GM12878 (cell line): ENCODE measurements around the gene GTPBP10. TPM values are rescaled to one million over a fixed set of nuclear protein-coding genes. Genes with fewer than 3 reads are reported as not detected.

Experiments
- ATAC-seq: fragments of 200-7000 bp; cut with Tn5 transposase; 3 replicates; pipeline ENCODE4 v1.9.1; 2020; ENCODE audit warnings: mild to moderate bottlenecking, moderate library complexity
- BruUV-seq: library from RNA; stranded (reverse); fragments of 400-500 nt; replicated peaks from 2 replicates; lab custom pipeline; 2021; lab: Mats Ljungman, UMichigan
- CTCF ChIA-PET: fragments of 300-600 bp; sonication (Branson Sonifier 250); formaldehyde crosslinking; extraction: SDS; loops from one replicate; lab custom pipeline; 2021; ENCODE audit warnings: inconsistent platforms; lab: Yijun Ruan, JAX
- POLR2A ChIA-PET: fragments of 350-600 bp; formaldehyde crosslinking; extraction: SDS; loops from one replicate; lab custom pipeline; 2021; ENCODE audit warnings: inconsistent platforms; lab: Charles Lee
- RAD21 ChIA-PET: fragments of 300-600 bp; sonication (Branson Sonifier 250); formaldehyde crosslinking; loops from one replicate; lab custom pipeline; 2023; ENCODE audit warnings: antibody characterized with exemption; ENCODE audit not compliant: unreplicated experiment; lab: Charles Lee
- SMC1A ChIA-PET: fragments of 300-600 bp; sonication (Branson Sonifier 250); formaldehyde crosslinking; loops from one replicate; lab custom pipeline; 2023; ENCODE audit not compliant: unreplicated experiment, uncharacterized antibody; lab: Charles Lee
- DNase-seq: peaks from one replicate; pipeline ENCODE4 v3.0.0-alpha.2; 2011; ENCODE audit warnings: low read depth, low spot score
- FAIRE-seq: peaks from 3 replicates; lab custom pipeline; 2011; peaks lifted over from hg19 to GRCh38; lab: Jason Lieb, UNC
- H2AFZ ChIP-seq: 2 replicates; pipeline ENCODE4 v1.6.0; 2011; ENCODE audit warnings: low read depth, low read length, control low read depth; ENCODE audit not compliant: control insufficient read depth
- H3K27ac ChIP-seq: 2 replicates; pipeline ENCODE4 v1.5.1; 2011; ENCODE audit warnings: control low read depth; ENCODE audit not compliant: control insufficient read depth, insufficient read depth
- H3K27me3 ChIP-seq, 2 experiments: replicated peaks in 1 of 2; 2 replicates each; pipeline versions ENCODE4 v1.6.0 to v1.6.1; 2011; ENCODE audit warnings: low read length in 1 of 2; ENCODE audit not compliant: control insufficient read depth in 2 of 2, insufficient read depth in 2 of 2
- H3K36me3 ChIP-seq, 2 experiments: 2 replicates each; pipeline ENCODE4 v1.5.1; 2011; ENCODE audit warnings: low read length in 1 of 2; ENCODE audit not compliant: control insufficient read depth in 2 of 2, insufficient read depth in 2 of 2
- H3K4me1 ChIP-seq: 2 replicates; pipeline ENCODE4 v1.6.1; 2011; ENCODE audit warnings: mild to moderate bottlenecking, low read length, moderate library complexity, mixed read lengths; ENCODE audit not compliant: control insufficient read depth, insufficient read depth
- H3K4me2 ChIP-seq: 2 replicates; pipeline ENCODE4 v1.6.0; 2011; ENCODE audit warnings: control low read depth; ENCODE audit not compliant: control insufficient read depth, insufficient read depth
- H3K4me3 ChIP-seq: fragments of 200-600 bp; sonication (generic); 2 replicates; pipeline ENCODE4 v1.5.1; 2016
- H3K79me2 ChIP-seq: 2 replicates; pipeline ENCODE4 v1.6.0; 2011; ENCODE audit warnings: low read length; ENCODE audit not compliant: control insufficient read depth, insufficient read depth
- H3K9ac ChIP-seq: 2 replicates; pipeline ENCODE4 v1.8.0; 2011; ENCODE audit warnings: low read length, control low read depth, mixed read lengths; ENCODE audit not compliant: control insufficient read depth, insufficient read depth
- H3K9me3 ChIP-seq: replicated peaks from 3 replicates; pipeline ENCODE4 v1.5.1; 2011; ENCODE audit warnings: mild to moderate bottlenecking, low read length; ENCODE audit not compliant: control insufficient read depth, insufficient read depth
- H4K20me1 ChIP-seq: 2 replicates; pipeline ENCODE4 v1.6.0; 2011; ENCODE audit not compliant: control insufficient read depth, insufficient read depth
- CREB1 ChIP-seq: IDR thresholded peaks from 2 replicates; pipeline ENCODE4 v1.6.1; 2012; ENCODE audit warnings: low read depth, mild to moderate bottlenecking, inconsistent platforms
- EP300 ChIP-seq, 2 experiments: fragments of 150-350 bp in 1 of 2; IDR thresholded peaks; 2 replicates each; pipeline ENCODE4 v1.6.1; 2011 to 2012; ENCODE audit warnings: low read depth in 2 of 2, low read length in 2 of 2, borderline replicate concordance in 1 of 2, improper control_type of control experiment in 1 of 2, inconsistent platforms in 1 of 2; ENCODE audit not compliant: control insufficient read depth in 1 of 2
- IKZF1 ChIP-seq: fragments of 450-650 bp; conservative IDR thresholded peaks from 2 replicates; pipeline ENCODE4 v1.6.1; 2017; ENCODE audit warnings: antibody characterized with exemption, mild to moderate bottlenecking
- IKZF2 ChIP-seq, 2 experiments: fragments of 450-650 bp; IDR thresholded peaks; 2 replicates each; pipeline ENCODE4 v1.6.1; 2017; ENCODE audit warnings: mild to moderate bottlenecking in 2 of 2, moderate library complexity in 2 of 2
- MYB ChIP-seq: fragments of 150-350 bp; IDR thresholded peaks from 2 replicates; pipeline ENCODE4 v1.6.1; 2014; ENCODE audit warnings: mild to moderate bottlenecking, low read depth, low read length, borderline replicate concordance
- YBX1 ChIP-seq: fragments of 450-650 bp; IDR thresholded peaks from 2 replicates; pipeline ENCODE4 v1.6.1; 2016; ENCODE audit warnings: antibody characterized with exemption
- ZBTB11 ChIP-seq: fragments of 450-650 bp; formaldehyde crosslinking; IDR thresholded peaks from 2 replicates; pipeline ENCODE4 v1.5.0; 2022; ENCODE audit warnings: mild to moderate bottlenecking, missing genetic modification characterization
- ZBTB40 ChIP-seq: fragments of 450-650 bp; IDR thresholded peaks from 2 replicates; pipeline ENCODE4 v1.6.1; 2016; ENCODE audit warnings: mild to moderate bottlenecking, moderate library complexity, borderline replicate concordance
- WGBS: methylation state at CpG from one replicate; pipeline ENCODE4 v1.1.6; 2016; ENCODE audit warnings: low lambda C conversion rate; ENCODE audit not compliant: insufficient replicate concordance, insufficient coverage; ENCODE audit errors: missing lambda C conversion rate; 5-methylcytosine and 5-hydroxymethylcytosine counted together
- in situ Hi-C: fragments of 300-500 bp; cut with MboI; formaldehyde crosslinking; loops from 9 replicates; pipeline ENCODE4 v1.14.3; 2018; ENCODE audit warnings: mixed read lengths
- intact Hi-C: fragments of 100-400 bp; cut with micrococcal nuclease; formaldehyde crosslinking; loops from one replicate; pipeline ENCODE4 v1.14.2; 2022; ENCODE audit not compliant: unreplicated experiment
- polyA plus RNA-seq, 11 experiments: library from polyadenylated mRNA; depleted of rRNA in 4 of 11; unstranded in 6 of 11; stranded (reverse) in 5 of 11; fragments of >200 nt; fragmentation: Nextera tagmentation in 4 of 11; fragmentation: Illumina TruSeq in 1 of 11; extraction: Ambion mirVana in 4 of 11; extraction: Trizol in 1 of 11; gene quantifications; 1 replicate in 1 of 11; 2 replicates in 10 of 11; pipeline versions ENCODE4 v1.2.1 to v1.2.3, GENCODE V29; 2011 to 2016; ENCODE audit warnings: inconsistent platforms in 2 of 11, missing spikeins in 2 of 11, low read depth in 1 of 11
- total RNA-seq, 4 experiments: library from RNA; depleted of rRNA in 3 of 4; stranded (reverse); fragments of >200 nt in 3 of 4; fragmentation: Illumina TruSeq in 1 of 4; extraction: Trizol in 1 of 4; gene quantifications; 2 replicates each; pipeline versions ENCODE4 v1.2.1 to v1.2.3, GENCODE V29; 2013 to 2021
- TF ChIP-seq, protein P1 (sequence below): fragments of 450-650 bp; IDR thresholded peaks from 2 replicates; pipeline ENCODE4 v1.6.1; 2018; ENCODE audit warnings: mild to moderate bottlenecking, low read depth, moderate library complexity; ENCODE audit not compliant: partially characterized antibody
- TF ChIP-seq, protein P2 (sequence below): fragments of 450-650 bp; IDR thresholded peaks from 2 replicates; pipeline ENCODE4 v1.6.1; 2017; ENCODE audit warnings: low read depth, mild to moderate bottlenecking, moderate library complexity

Gene GTPBP10
- total and polyA plus RNA-seq, 10 of the 15 experiments (the other 5 are each of a cell fraction or from before 2014, with no cell fraction given), result 10.1 to 41.0 (median 33.0) TPM

- ChIA-PET POLR2A (no interaction called here), RAD21 (interaction anchor here (0.8 to 1.6 kb wide), 3 partner anchors 112 to 184 kb away, joined by 3 read pairs; no protein-coding TSS in a partner anchor), CTCF (interaction anchor here (1.0 to 8.2 kb wide), 2 partner anchors 112 to 161 kb away, joined by 4 to 50 read pairs; no protein-coding TSS in a partner anchor), SMC1A (interaction anchor here (0.9 to 1.5 kb wide), 4 partner anchors 9 to 112 kb away, joined by 3 read pairs; no protein-coding TSS in a partner anchor)
- Histone ChIP-seq H3K4me2 (0 out of 2 replicates have a peak overlapping the region, but pooled peaks have one; percentile 4), H3K36me3 (no peaks in the 10 kb centered on the region), H3K27ac (no peak overlapping the region), H3K27me3 (no peaks in the 10 kb centered on the region), H3K9me3 (no peaks in the 10 kb centered on the region), H4K20me1 (no peaks in the 10 kb centered on the region), H3K79me2 (no peaks in the 10 kb centered on the region), H3K4me1 (peaks cover 10% of the 10 kb centered on the region), H2AFZ (no peak overlapping the region), H3K9ac (no peak overlapping the region), H3K4me3 (no peak overlapping the region)
- DNase-seq (peak; percentile 53), FAIRE-seq (peak; percentile 85), ATAC-seq (peak; percentile 94)
- intact Hi-C loops (loop anchor here (5.0 kb wide), 1 partner anchor 802 kb away; no protein-coding TSS in a partner anchor), in situ Hi-C loops (no loop called here)
- no TSS peak for BruUV-seq
- WGBS, result 22% methylated on average over 3 of the region's 3 CpGs
- peak; percentile 67 to 86; a peak in 3 of 4 replicates for TF ChIP-seq EP300 (IDR thresholded peaks at IDR 0.05; ENCODE audit: borderline replicate concordance in 1 of 2, control insufficient read depth in 1 of 2, low read depth in 2 of 2, low read length in 2 of 2)
- no peak for TF ChIP-seq ZBTB40
- TF ChIP-seq IKZF2 (IDR thresholded peaks at IDR 0.05), result peak; percentile 63 to 64; a peak in 2 of 4 replicates
- TF ChIP-seq IKZF1, result peak; percentile 49; the same call in 1 of the 2 replicates
- no peak for TF ChIP-seq YBX1
- TF ChIP-seq, protein P1, sequence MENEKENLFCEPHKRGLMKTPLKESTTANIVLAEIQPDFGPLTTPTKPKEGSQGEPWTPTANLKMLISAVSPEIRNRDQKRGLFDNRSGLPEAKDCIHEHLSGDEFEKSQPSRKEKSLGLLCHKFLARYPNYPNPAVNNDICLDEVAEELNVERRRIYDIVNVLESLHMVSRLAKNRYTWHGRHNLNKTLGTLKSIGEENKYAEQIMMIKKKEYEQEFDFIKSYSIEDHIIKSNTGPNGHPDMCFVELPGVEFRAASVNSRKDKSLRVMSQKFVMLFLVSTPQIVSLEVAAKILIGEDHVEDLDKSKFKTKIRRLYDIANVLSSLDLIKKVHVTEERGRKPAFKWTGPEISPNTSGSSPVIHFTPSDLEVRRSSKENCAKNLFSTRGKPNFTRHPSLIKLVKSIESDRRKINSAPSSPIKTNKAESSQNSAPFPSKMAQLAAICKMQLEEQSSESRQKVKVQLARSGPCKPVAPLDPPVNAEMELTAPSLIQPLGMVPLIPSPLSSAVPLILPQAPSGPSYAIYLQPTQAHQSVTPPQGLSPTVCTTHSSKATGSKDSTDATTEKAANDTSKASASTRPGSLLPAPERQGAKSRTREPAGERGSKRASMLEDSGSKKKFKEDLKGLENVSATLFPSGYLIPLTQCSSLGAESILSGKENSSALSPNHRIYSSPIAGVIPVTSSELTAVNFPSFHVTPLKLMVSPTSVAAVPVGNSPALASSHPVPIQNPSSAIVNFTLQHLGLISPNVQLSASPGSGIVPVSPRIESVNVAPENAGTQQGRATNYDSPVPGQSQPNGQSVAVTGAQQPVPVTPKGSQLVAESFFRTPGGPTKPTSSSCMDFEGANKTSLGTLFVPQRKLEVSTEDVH, result no peak
- TF ChIP-seq ZBTB11 (CRISPR knock-in tag), result no peak
- peak; percentile 48; the same call in 1 of the 2 replicates for TF ChIP-seq MYB
- 0 out of 2 replicates have a peak, but pooled peaks have one; percentile 43 for TF ChIP-seq CREB1
- TF ChIP-seq, protein P2, sequence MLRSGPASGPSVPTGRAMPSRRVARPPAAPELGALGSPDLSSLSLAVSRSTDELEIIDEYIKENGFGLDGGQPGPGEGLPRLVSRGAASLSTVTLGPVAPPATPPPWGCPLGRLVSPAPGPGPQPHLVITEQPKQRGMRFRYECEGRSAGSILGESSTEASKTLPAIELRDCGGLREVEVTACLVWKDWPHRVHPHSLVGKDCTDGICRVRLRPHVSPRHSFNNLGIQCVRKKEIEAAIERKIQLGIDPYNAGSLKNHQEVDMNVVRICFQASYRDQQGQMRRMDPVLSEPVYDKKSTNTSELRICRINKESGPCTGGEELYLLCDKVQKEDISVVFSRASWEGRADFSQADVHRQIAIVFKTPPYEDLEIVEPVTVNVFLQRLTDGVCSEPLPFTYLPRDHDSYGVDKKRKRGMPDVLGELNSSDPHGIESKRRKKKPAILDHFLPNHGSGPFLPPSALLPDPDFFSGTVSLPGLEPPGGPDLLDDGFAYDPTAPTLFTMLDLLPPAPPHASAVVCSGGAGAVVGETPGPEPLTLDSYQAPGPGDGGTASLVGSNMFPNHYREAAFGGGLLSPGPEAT, result peak; percentile 73
These were observed 78.2 kb downstream of the GTPBP10 start for GRCh38 chr7:90424720-90425119.
